Measurements from ENCODE around the gene FAM3A. TPM values are rescaled to one million over a fixed set of nuclear protein-coding genes. Genes with fewer than 3 reads are reported as not detected.
A peak's percentile ranks its signal among the peaks of the same experiment; 100 is the strongest.

Gene FAM3A
- total RNA-seq, 1 experiment from 2014 or later: 60.3 TPM

GRCh38 chrX:154546354-154547244 is 30.6 kb upstream of the FAM3A start, which contains the start of gene G6PD:
Gene G6PD, minus strand, starts transcription at chrX:154546846. Its CDS starts 691 bp downstream, at chrX:154546155.
- H3K79me2 ChIP-seq (ENCODE audit: low read depth): peaks cover 81% of the 10 kb centered on the region
- peak within 1 kb of the TSS; percentile 100 for H3K27ac ChIP-seq
- peaks cover 34% of the 10 kb centered on the region for H3K4me1 ChIP-seq (replicated peaks; ENCODE audit: insufficient read depth)
- CTCF ChIA-PET: interaction anchor here (0.6 to 0.9 kb wide), 2 partner anchors 173 kb away, joined by 3 to 12 read pairs; no protein-coding TSS in a partner anchor
- intact Hi-C loops (cut with micrococcal nuclease; ENCODE audit: unreplicated experiment): loop anchor here (1.0 kb wide), 1 partner anchor 575 kb away; the partner anchor contains the start of gene HCFC1
- peaks cover 12% of the 10 kb centered on the region; the same call in 1 of the 2 replicates for H4K20me1 ChIP-seq (ENCODE audit: insufficient read depth)
- H3K4me3 ChIP-seq: peak within 1 kb of the TSS; percentile 99
- peak within 1 kb of the TSS; percentile 48; the same call in 1 of the 2 replicates for H2AFZ ChIP-seq
- H3F3A ChIP-seq (ENCODE audit: insufficient read depth, low read depth): peaks cover 59% of the 10 kb centered on the region
- POLR2A ChIA-PET (ENCODE audit: unreplicated experiment): interaction anchor here (0.6 to 0.7 kb wide), 3 partner anchors 50 to 576 kb away, joined by 3 to 6 read pairs (median 3); no protein-coding TSS in a partner anchor
- H3K4me2 ChIP-seq: peak within 1 kb of the TSS; percentile 99
- no peaks in the 10 kb centered on the region for H3K27me3 ChIP-seq (ENCODE audit: insufficient read depth, low read depth)
- H3K9me2 ChIP-seq (ENCODE audit: insufficient read depth): no peaks in the 10 kb centered on the region
- BruUV-seq (replicated peaks): TSS peak; percentile 52
- no peaks in the 10 kb centered on the region for H3K9me3 ChIP-seq (ENCODE audit: insufficient read depth, low read depth)
- DNase-seq: peak; percentile 59 to 95
- peaks cover 26% of the 10 kb centered on the region for H3K36me3 ChIP-seq (ENCODE audit: low read depth)
- TF ChIP-seq CTCF (conservative IDR thresholded peaks at IDR 0.05) (no peak), EZH2 (IDR thresholded peaks at IDR 0.05; ENCODE audit: low read depth) (no peak)

GRCh38 chrX:154545673-154546274 is 29.7 kb upstream of the FAM3A start:
- H3K4me1 ChIP-seq (replicated peaks; ENCODE audit: insufficient read depth): peaks cover 39% of the 10 kb centered on the region
- H3K27me3 ChIP-seq (ENCODE audit: insufficient read depth, low read depth): no peaks in the 10 kb centered on the region
- DNase-seq: no peak
- peaks cover 73% of the 10 kb centered on the region for H3K79me2 ChIP-seq (ENCODE audit: low read depth)
- CTCF ChIA-PET: interaction anchor here (0.7 to 0.9 kb wide), 2 partner anchors 173 to 651 kb away, joined by 5 to 12 read pairs; no protein-coding TSS in a partner anchor
- no TSS peak for BruUV-seq (replicated peaks)
- intact Hi-C loops (cut with micrococcal nuclease; ENCODE audit: unreplicated experiment): no loop called here
- peak overlapping the region; percentile 100 for H3K27ac ChIP-seq
- TF ChIP-seq EZH2 (IDR thresholded peaks at IDR 0.05; ENCODE audit: low read depth) (no peak), CTCF (conservative IDR thresholded peaks at IDR 0.05) (no peak)
- POLR2A ChIA-PET (ENCODE audit: unreplicated experiment): interaction anchor here (0.6 to 0.7 kb wide), 2 partner anchors 9 to 64 kb away, joined by 13 to 23 read pairs; no protein-coding TSS in a partner anchor
- H3K4me2 ChIP-seq: peak overlapping the region; percentile 99
- peaks cover 29% of the 10 kb centered on the region for H3K36me3 ChIP-seq (ENCODE audit: low read depth)
- peak overlapping the region; percentile 99 for H3K4me3 ChIP-seq
- no peaks in the 10 kb centered on the region for H3K9me3 ChIP-seq (ENCODE audit: insufficient read depth, low read depth)
- peaks cover 66% of the 10 kb centered on the region for H3F3A ChIP-seq (ENCODE audit: insufficient read depth, low read depth)
- H2AFZ ChIP-seq: no peak overlapping the region
- H3K9me2 ChIP-seq (ENCODE audit: insufficient read depth): no peaks in the 10 kb centered on the region
- H4K20me1 ChIP-seq (ENCODE audit: insufficient read depth): peaks cover 12% of the 10 kb centered on the region; the same call in 1 of the 2 replicates

All from PC-9 (cell line).